Stimulated activated CD4-positive, alpha-beta T cell treated with anti-CD3 and anti-CD28 coated beads, Interleukin-4, amount 100 ng/mL, for 48 hours (primary cell): ENCODE results near the gene ETS1.

ENCODE experiments used
- DNase-seq, 2 donors: peaks; one replicate each; pipeline ENCODE4 v3.0.0-alpha.2; 2020; ENCODE audit warnings: low read depth in 2 of 2

ETS1 gene

DNA sequence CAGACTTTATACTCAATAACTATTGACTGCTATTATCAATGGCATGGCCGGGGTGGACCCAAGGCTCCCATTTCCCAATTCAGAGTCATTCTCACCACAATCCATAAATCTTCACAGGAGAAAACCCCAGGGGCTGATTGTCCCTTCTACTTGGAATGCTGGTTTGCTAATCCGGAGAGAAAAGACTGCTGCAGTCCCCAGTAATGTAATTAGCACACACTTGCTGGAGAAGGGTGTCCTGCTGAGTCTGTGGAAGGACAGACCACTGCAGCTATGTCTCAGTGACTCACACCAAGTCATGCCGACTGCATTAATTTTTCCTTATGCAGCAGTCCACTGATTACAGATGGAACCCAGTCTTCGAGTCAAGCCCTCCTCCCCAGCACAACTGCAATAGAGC is 5.9 kb upstream of the ETS1 start:
- no peak for DNase-seq

DNA sequence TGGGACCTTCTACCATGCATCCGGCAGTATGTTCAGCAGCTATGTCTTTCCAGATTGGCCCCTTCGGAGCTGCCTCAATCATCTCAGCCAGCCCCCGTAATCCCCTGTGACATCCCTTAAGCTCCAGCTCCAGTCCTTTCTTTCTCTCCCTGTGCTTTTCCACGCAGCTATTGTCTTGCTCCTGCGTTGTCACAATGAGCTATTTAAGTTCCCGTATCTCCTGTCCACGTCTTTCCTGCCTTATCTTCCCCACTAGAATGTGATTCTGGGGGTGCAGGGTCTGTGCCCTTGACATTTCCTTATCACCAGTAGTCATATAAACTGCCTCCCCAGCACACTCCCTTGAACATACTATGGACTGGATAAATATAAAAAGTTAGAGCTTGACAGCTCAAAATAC is 5.1 kb upstream of the ETS1 start:
- no peak for DNase-seq

- DNase-seq: no peak
Observed at GRCh38 chr11:128590587-128590986, 3.2 kb upstream of the ETS1 start.

- DNase-seq: no peak
Observed at GRCh38 chr11:128589998-128590397, 2.6 kb upstream of the ETS1 start.

- no peak for DNase-seq
Observed at GRCh38 chr11:128588093-128588492, 735 bp upstream of the ETS1 start.

DNA sequence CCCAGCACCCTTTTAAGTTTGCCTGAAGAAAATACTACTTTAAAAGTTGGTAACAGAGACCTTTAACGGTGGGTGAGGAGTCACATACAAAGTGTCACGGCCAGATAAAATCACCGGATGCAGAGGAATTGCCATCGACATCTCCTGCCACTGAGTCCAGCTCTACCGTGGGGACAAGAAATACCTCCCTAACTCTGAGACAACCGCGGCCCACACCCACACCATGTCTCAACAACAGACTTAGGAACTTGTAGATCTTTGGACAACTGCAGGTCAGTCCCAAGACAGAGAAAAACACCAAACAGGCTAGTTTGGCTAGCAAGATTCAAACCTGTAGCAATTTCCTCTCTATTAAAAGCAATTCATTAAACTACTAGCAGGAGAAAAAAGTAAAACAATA is 669 bp downstream of the ETS1 start:
- no peak for DNase-seq

DNA sequence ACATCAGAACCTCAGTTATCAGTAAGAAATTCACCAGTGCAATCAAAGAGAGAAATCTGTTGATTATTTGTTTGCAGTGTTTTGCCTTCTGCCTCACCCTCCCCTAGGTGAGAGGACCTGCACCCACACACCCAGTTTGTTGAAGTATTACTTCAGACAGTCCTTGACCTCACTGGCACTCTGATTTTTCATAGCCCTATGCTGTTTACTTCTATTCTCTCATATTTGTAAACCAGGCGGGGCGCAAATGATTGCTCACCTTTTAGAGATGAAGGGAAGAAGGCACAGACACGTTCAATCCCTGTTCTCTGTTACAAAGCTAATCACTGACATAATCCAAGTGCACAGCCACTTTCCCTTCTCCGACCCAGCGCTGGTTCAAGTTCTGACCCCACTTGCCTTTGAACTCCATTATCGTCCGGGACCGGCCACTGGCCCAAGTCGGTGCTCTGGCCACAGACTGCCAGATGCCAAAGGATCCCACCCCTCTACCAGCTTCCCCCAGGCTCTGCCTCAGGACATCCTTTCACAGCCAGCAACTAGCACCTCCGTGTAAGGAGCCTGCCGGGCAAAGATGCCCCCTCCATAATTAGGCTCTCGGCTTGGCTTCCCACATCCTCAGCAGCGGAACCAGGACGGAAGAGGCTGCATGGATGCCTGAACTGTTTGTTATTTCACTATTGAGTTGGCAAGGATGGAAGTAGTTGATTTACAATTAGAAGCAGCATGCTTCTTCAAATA is 1.7 kb downstream of the ETS1 start:
- DNase-seq: no peak

- DNase-seq: no peak
Observed at GRCh38 chr11:128584253-128584652, 3.1 kb downstream of the ETS1 start.

- no peak for DNase-seq
Observed at GRCh38 chr11:128582496-128583366, 4.6 kb downstream of the ETS1 start.

DNA sequence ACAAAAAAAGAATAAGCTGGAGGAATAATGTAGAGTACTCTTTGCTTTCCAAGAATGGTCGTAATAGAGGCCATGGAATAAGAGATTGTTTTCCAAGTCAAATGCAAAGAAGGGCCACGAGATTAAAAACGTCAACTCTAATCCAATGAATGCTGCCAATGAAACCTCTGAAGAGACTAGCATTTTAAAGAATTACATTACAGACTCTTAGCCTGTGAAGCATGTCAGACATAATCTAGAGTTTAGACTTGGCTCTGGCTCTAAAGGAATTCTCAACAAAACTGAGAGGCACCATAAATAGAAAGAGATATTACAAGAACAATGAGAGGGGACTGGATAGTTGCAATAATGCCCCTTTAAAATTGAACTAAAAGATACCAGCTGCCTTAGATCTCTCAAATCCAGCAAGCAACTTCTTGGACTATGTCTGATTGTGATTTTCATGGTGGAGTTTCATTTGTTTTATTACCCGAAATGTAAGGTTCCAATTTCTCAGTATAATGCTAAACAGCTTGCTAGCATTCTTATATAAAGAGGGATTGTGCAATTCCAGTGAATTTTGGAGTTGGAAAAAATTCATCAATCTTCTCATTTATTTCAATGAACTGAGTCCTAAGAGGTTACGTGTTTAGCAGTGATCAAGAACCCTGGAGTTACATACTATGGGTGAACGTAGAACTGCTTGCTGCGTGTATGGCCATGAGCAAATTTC is 5.6 kb downstream of the ETS1 start:
- DNase-seq: no peak

- DNase-seq: no peak
Observed at GRCh38 chr11:128580612-128581011, 6.7 kb downstream of the ETS1 start.

DNA sequence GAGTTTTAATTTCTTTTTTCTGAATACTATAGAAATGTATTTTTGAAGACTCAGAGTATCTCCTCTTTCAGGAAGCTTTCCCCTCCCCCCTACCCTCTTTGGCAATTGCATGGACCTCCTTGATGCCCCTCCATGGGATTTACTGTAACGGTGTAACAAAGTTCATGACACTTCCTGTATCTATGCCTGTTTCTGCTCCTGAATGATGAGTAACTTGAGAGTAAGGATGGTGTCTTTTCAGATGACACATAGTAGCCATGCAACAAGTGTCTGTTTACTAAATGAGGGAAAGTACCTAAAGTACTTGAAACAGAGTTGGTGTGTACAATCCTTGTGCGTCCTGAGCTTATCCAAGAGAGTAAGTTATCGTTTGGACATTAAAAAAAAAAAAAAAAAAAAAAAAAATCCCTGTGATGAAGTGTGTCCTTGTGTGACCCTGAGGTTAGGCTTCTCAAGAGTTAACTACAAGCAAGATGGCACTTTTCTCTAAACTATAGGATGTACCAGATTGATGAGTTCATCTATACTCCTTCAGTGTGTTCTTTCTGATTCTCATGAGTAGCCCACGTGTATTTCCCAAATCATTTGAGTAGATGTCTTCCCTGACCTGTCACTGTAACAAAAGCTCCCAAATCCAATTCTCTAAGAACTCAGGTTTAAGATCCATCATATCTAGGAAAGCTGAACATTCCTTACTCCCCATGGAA is 7.4 kb downstream of the ETS1 start:
- DNase-seq: no peak

GRCh38 chr11:128576555-128576954 is 10.8 kb downstream of the ETS1 start:
- DNase-seq: no peak

DNA sequence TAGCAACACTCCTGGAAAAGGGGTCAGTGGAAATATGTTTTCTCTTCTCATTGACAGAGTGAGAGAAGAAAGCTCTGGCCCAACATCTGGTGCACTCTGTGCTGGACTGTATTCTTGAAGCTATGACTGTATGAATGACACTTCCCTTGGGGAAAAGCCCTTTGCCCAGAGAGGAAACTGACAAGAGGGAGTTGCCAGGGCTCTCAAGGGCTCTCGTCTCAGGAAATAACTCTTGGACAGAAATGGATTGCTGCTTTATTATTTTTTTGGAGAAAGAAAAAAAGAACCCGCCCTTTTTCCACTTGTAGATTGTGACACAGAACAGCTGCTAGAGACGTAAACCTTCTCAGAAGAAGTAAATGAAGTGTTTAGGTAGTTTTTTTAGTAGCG is 11.4 kb downstream of the ETS1 start:
- no peak for DNase-seq

GRCh38 chr11:128575174-128575960 is 12.0 kb downstream of the ETS1 start:
- DNase-seq: no peak

- DNase-seq: no peak
Observed at GRCh38 chr11:128574576-128575011, 12.8 kb downstream of the ETS1 start.

GRCh38 chr11:128573638-128574037 is 13.7 kb downstream of the ETS1 start:
- no peak for DNase-seq

- DNase-seq: no peak
Observed at GRCh38 chr11:128572965-128573364, 14.4 kb downstream of the ETS1 start.

DNA sequence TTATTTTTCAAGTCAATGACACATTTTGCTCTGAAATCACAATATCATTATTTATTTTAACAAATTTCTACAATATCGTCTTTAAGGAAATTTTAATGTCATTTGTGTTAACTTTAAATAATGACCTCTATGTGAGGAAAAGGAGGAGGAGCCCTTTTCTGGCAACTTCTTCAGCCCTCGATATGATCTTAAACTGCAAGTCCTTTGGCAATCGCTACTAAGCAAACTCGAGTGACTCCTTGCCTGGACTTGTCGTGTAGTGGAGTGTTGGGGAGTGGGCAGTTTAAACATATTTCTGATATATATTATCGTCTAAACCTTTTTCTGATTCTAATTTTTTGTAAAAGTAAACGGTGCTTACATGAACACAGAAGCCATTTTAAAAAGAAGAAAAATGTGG is 16.7 kb downstream of the ETS1 start:
- DNase-seq: no peak

- DNase-seq: no peak
Observed at GRCh38 chr11:128569291-128569690, 18.1 kb downstream of the ETS1 start.

GRCh38 chr11:128568166-128568778 is 19.1 kb downstream of the ETS1 start:
- DNase-seq: no peak
